Trophoblast cell (in vitro differentiated cells and primary cell): ENCODE results near the gene INPP5D.

Experiments used
- DNase-seq, 2 donors: peaks; one replicate each; pipeline ENCODE4 v3.0.0-alpha.2; 2016
- H2AFZ ChIP-seq: 2 replicates; pipeline ENCODE4 v1.6.1; 2013; ENCODE audit warnings: low read length, moderate library complexity, mild to moderate bottlenecking; ENCODE audit not compliant: insufficient read depth, poor library complexity
- H2AK5ac ChIP-seq: 2 replicates; pipeline ENCODE4 v1.6.1; 2013; ENCODE audit warnings: mild to moderate bottlenecking, low read length
- H2BK120ac ChIP-seq: 2 replicates; pipeline ENCODE4 v1.6.1; 2013; ENCODE audit warnings: low read length, mild to moderate bottlenecking, moderate library complexity; ENCODE audit not compliant: insufficient read depth, poor library complexity
- H2BK12ac ChIP-seq: 2 replicates; pipeline ENCODE4 v1.6.1; 2013; ENCODE audit warnings: mild to moderate bottlenecking, low read length, moderate library complexity
- H2BK5ac ChIP-seq: 2 replicates; pipeline ENCODE4 v1.6.1; 2013; ENCODE audit warnings: low read length, low read depth, moderate library complexity, mild to moderate bottlenecking; ENCODE audit not compliant: poor library complexity
- H3K14ac ChIP-seq: 2 replicates; pipeline ENCODE4 v1.6.1; 2013; ENCODE audit warnings: mild to moderate bottlenecking, low read length
- H3K18ac ChIP-seq: 2 replicates; pipeline ENCODE4 v1.6.1; 2013; ENCODE audit warnings: mild to moderate bottlenecking, low read length
- H3K23ac ChIP-seq: 2 replicates; pipeline ENCODE4 v1.6.1; 2013; ENCODE audit warnings: low read length
- H3K27ac ChIP-seq: 2 replicates; pipeline ENCODE4 v1.5.1; 2013; ENCODE audit warnings: low read depth, mild to moderate bottlenecking, inconsistent platforms, low read length, moderate library complexity
- H3K27me3 ChIP-seq: 2 replicates; pipeline ENCODE4 v1.6.1; 2013; ENCODE audit warnings: inconsistent platforms, mild to moderate bottlenecking, low read length, moderate library complexity; ENCODE audit not compliant: insufficient read depth
- H3K36me3 ChIP-seq, 2 experiments: 1 replicate in 1 of 2; 2 replicates in 1 of 2; pipeline ENCODE4 v1.6.1; 2013; ENCODE audit warnings: low read length in 2 of 2, mild to moderate bottlenecking in 2 of 2, moderate library complexity in 1 of 2; ENCODE audit not compliant: insufficient read depth in 2 of 2, control insufficient read depth in 1 of 2
- H3K4ac ChIP-seq: 2 replicates; pipeline ENCODE4 v1.6.1; 2013; ENCODE audit warnings: low read depth, mild to moderate bottlenecking, low read length, moderate library complexity
- H3K4me1 ChIP-seq, 2 experiments: 1 replicate in 1 of 2; 2 replicates in 1 of 2; pipeline ENCODE4 v1.6.1; 2013; ENCODE audit warnings: low read length in 2 of 2, mild to moderate bottlenecking in 2 of 2, moderate library complexity in 1 of 2; ENCODE audit not compliant: insufficient read depth in 2 of 2, control insufficient read depth in 1 of 2
- H3K4me2 ChIP-seq: 2 replicates; pipeline ENCODE4 v1.6.1; 2013; ENCODE audit warnings: inconsistent platforms, mild to moderate bottlenecking, low read length, moderate library complexity
- H3K4me3 ChIP-seq: 2 replicates; pipeline ENCODE4 v1.5.1; 2013; ENCODE audit warnings: mild to moderate bottlenecking, low read depth, low read length, inconsistent platforms
- H3K79me1 ChIP-seq: one replicate; pipeline ENCODE4 v1.6.1; 2013; ENCODE audit warnings: low read length
- H3K79me2 ChIP-seq: 2 replicates; pipeline ENCODE4 v1.6.1; 2013; ENCODE audit warnings: low read length, mild to moderate bottlenecking; ENCODE audit not compliant: control insufficient read depth, insufficient read depth, poor library complexity
- H3K9ac ChIP-seq: 2 replicates; pipeline ENCODE4 v1.6.1; 2013; ENCODE audit warnings: mild to moderate bottlenecking, low read length
- H3K9me3 ChIP-seq: 2 replicates; pipeline ENCODE4 v1.6.1; 2013; ENCODE audit warnings: low read depth, mild to moderate bottlenecking, control low read depth, inconsistent platforms, low read length; ENCODE audit not compliant: insufficient read depth
- H4K12ac ChIP-seq: 2 replicates; pipeline ENCODE4 v1.6.1; 2013; ENCODE audit warnings: low read depth, mild to moderate bottlenecking, low read length, moderate library complexity
- H4K8ac ChIP-seq: 2 replicates; pipeline ENCODE4 v1.6.1; 2013; ENCODE audit warnings: low read depth, mild to moderate bottlenecking, low read length, moderate library complexity
- H4K91ac ChIP-seq: one replicate; pipeline ENCODE4 v1.6.1; 2013; ENCODE audit warnings: low read depth, mild to moderate bottlenecking, low read length, moderate library complexity
- WGBS: extraction: QIAGEN DNeasy Blood & Tissue Kit; methylation state at CpG from one replicate; pipeline ENCODE4 v1.1.7; 2013; ENCODE audit warnings: missing lambda C conversion rate; ENCODE audit not compliant: insufficient read length, insufficient coverage; ENCODE audit errors: extremely low coverage; 5-methylcytosine and 5-hydroxymethylcytosine counted together

Gene INPP5D

GRCh38 chr2:233147136-233147828 is 87.1 kb downstream of the INPP5D start:
- H3K4me3 ChIP-seq = no peak overlapping the region
- no CpG with 5 or more reads among the region's 22 CpGs for WGBS
- H3K9ac ChIP-seq = no peak overlapping the region
- no peak overlapping the region for H4K12ac ChIP-seq
- no peak overlapping the region for H4K8ac ChIP-seq
- no peak overlapping the region for H2BK12ac ChIP-seq
- no peaks in the 10 kb centered on the region for H3K27me3 ChIP-seq
- H3K79me1 ChIP-seq = no peaks in the 10 kb centered on the region
- no peak overlapping the region for H4K91ac ChIP-seq
- no peaks in the 10 kb centered on the region for H3K79me2 ChIP-seq
- peaks cover 0 to 2% of the 10 kb centered on the region in 2 experiments for H3K36me3 ChIP-seq
- no peak overlapping the region for H3K18ac ChIP-seq
- DNase-seq = no peak
- H2BK120ac ChIP-seq = no peak overlapping the region
- no peak overlapping the region for H3K4ac ChIP-seq
- H3K4me1 ChIP-seq = no peaks in the 10 kb centered on the region
- H2AK5ac ChIP-seq = no peak overlapping the region
- H3K4me2 ChIP-seq = no peak overlapping the region
- peaks cover 13% of the 10 kb centered on the region for H3K9me3 ChIP-seq
- H2AFZ ChIP-seq = no peak overlapping the region
- H2BK5ac ChIP-seq = no peak overlapping the region
- H3K27ac ChIP-seq = no peak overlapping the region
- no peak overlapping the region for H3K14ac ChIP-seq
- peak overlapping the region; percentile 37 for H3K23ac ChIP-seq

DNA sequence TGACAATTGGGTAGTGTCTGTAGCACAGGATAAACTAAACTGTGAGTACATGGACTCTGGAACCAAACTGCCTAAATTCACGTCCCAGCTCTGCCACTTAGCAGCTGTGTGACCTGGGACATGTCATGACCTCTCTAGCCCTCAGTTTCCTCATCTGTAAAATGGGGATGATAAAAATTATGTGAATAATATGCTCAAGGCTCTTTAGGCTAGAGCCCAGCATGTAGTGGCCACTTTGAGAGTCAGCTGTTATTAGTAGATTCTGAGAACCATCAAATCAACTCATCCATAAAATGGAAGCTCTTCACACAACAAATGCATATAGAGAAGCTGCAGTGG is 87.7 kb downstream of the INPP5D start:
- Histone ChIP-seq H3K23ac (peak overlapping the region; percentile 37), H3K14ac (no peak overlapping the region), H2BK120ac (no peak overlapping the region), H3K27ac (no peak overlapping the region), H3K9ac (no peak overlapping the region), H3K4me2 (no peak overlapping the region), H4K91ac (no peak overlapping the region), H3K9me3 (peaks cover 13% of the 10 kb centered on the region), H3K27me3 (no peaks in the 10 kb centered on the region), H2AK5ac (no peak overlapping the region), H3K79me1 (no peaks in the 10 kb centered on the region), H2BK12ac (no peak overlapping the region), H2AFZ (no peak overlapping the region), H3K36me3 (peaks cover 0 to 2% of the 10 kb centered on the region in 2 experiments), H3K4me3 (no peak overlapping the region), H3K18ac (no peak overlapping the region), H4K12ac (no peak overlapping the region), H3K4ac (no peak overlapping the region), H4K8ac (no peak overlapping the region), H2BK5ac (no peak overlapping the region), H3K79me2 (no peaks in the 10 kb centered on the region), H3K4me1 (no peaks in the 10 kb centered on the region)
- no peak for DNase-seq
- WGBS = no CpG with 5 or more reads among the region's 1 CpG

GRCh38 chr2:233148354-233148753 is 88.2 kb downstream of the INPP5D start:
- no peak overlapping the region for H3K9ac ChIP-seq
- H3K23ac ChIP-seq = no peak overlapping the region
- no peak overlapping the region for H3K14ac ChIP-seq
- no peak overlapping the region for H2BK120ac ChIP-seq
- peaks cover 0 to 2% of the 10 kb centered on the region in 2 experiments for H3K36me3 ChIP-seq
- H3K9me3 ChIP-seq = peaks cover 13% of the 10 kb centered on the region
- no peak overlapping the region for H2BK12ac ChIP-seq
- no peaks in the 10 kb centered on the region for H3K79me2 ChIP-seq
- H3K27me3 ChIP-seq = no peaks in the 10 kb centered on the region
- H4K91ac ChIP-seq = no peak overlapping the region
- no peak overlapping the region for H3K27ac ChIP-seq
- no peak overlapping the region for H3K18ac ChIP-seq
- H4K8ac ChIP-seq = no peak overlapping the region
- no peak overlapping the region for H2AFZ ChIP-seq
- H2BK5ac ChIP-seq = no peak overlapping the region
- H3K4me3 ChIP-seq = no peak overlapping the region
- H3K4me1 ChIP-seq = no peaks in the 10 kb centered on the region
- H2AK5ac ChIP-seq = no peak overlapping the region
- no peak for DNase-seq
- H3K4ac ChIP-seq = no peak overlapping the region
- no peak overlapping the region for H4K12ac ChIP-seq
- H3K4me2 ChIP-seq = no peak overlapping the region
- H3K79me1 ChIP-seq = no peaks in the 10 kb centered on the region
- no CpG with 5 or more reads among the region's 10 CpGs for WGBS

DNA sequence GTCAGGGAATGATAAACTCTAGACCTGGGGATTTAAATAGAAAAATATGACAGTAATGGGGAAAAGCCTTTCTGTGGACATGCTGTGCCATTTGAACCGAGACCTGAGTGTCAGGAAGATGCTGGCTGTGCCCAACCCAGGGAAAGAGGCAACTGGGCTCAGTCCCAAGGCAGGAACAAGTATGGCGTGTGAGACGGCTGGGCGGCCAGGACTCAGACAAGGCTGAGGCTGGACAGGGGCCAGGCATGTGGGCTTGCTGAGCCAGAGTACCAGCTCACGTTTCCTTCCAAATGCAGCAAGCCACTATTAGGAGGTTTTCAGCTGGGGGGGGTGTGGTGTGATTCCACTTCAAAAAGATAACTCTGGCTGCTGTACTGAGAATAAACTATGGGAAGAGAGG is 92.4 kb downstream of the INPP5D start:
- H2BK120ac ChIP-seq = no peak overlapping the region
- no peak overlapping the region for H2BK12ac ChIP-seq
- no peak overlapping the region for H3K4me3 ChIP-seq
- no peak overlapping the region for H2AFZ ChIP-seq
- H3K18ac ChIP-seq = no peak overlapping the region
- H3K79me1 ChIP-seq = no peaks in the 10 kb centered on the region
- H3K4ac ChIP-seq = no peak overlapping the region
- no peak overlapping the region for H3K4me2 ChIP-seq
- no peaks in the 10 kb centered on the region for H3K79me2 ChIP-seq
- no peak overlapping the region for H3K27ac ChIP-seq
- H3K9ac ChIP-seq = no peak overlapping the region
- H3K27me3 ChIP-seq = no peaks in the 10 kb centered on the region
- no peak overlapping the region for H2BK5ac ChIP-seq
- no peak overlapping the region for H4K12ac ChIP-seq
- no peak overlapping the region for H3K23ac ChIP-seq
- no peak overlapping the region for H3K14ac ChIP-seq
- no peak overlapping the region for H2AK5ac ChIP-seq
- WGBS = no CpG with 5 or more reads among the region's 5 CpGs
- peaks cover 0 to 2% of the 10 kb centered on the region in 2 experiments for H3K36me3 ChIP-seq
- no peak overlapping the region for H4K8ac ChIP-seq
- no peaks in the 10 kb centered on the region for H3K4me1 ChIP-seq
- peaks cover under 1% of the 10 kb centered on the region for H3K9me3 ChIP-seq
- no peak for DNase-seq
- H4K91ac ChIP-seq = no peak overlapping the region
